Occipital lobe (tissue), 2 donors: ENCODE results near the gene CCDC15. TPM values are rescaled to one million over a fixed set of nuclear protein-coding genes. Genes with fewer than 3 reads are reported as not detected.
"Not testable (repeated sequence)": the region's sequence is repeated elsewhere in the genome, so short reads cannot be mapped to it uniquely, and the experiment has no call there.

Experiments used
- DNase-seq: peaks from one replicate; lab custom pipeline; 2025; lab: John Stamatoyannopoulos, UW
- total RNA-seq: library from RNA; depleted of rRNA; stranded (reverse); fragments of >200 nt; gene quantifications from one replicate; pipeline ENCODE4 v1.2.3, GENCODE V29; 2014

The CCDC15 gene
- total RNA-seq, 1 donor from 2014 or later = 2.5 TPM

- DNase-seq = no peak
Observed at GRCh38 chr11:125082040-125082439, 128.0 kb downstream of the CCDC15 start.

DNA sequence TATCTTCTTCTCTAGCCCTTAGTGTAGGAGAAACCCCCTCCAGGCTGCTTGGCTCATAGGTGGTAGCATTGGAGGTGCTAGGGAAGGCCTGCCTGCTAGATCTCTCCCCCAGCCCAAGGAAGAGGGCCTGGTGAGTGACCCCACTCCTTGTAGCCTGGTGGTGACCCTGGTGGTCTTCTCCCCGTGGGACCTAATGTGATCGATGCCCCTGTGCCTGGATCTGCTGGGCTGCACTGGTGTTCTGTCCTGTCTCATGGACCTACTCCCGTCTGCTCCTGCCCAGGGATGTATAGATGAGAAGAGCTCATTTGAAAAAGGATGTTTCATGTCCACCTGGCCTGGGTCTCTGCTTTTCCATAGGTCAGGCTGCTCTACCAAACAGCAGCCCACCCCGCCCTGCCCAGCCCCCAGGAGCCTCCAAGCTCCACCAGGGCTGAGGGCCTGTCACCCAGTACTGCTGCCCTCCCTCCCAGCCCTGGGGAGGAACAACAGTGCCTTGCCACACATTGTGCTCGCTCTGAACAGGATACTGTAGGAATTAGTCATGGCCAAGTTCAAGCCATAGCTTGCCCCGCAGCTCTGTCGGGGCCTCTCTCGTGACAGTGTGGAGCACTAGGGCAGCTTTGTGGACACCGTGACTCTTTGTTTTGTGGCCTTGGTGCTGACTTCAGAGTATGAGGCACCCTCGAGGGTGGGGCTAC, 128.8 kb downstream of the CCDC15 start:
- no peak for DNase-seq

DNA sequence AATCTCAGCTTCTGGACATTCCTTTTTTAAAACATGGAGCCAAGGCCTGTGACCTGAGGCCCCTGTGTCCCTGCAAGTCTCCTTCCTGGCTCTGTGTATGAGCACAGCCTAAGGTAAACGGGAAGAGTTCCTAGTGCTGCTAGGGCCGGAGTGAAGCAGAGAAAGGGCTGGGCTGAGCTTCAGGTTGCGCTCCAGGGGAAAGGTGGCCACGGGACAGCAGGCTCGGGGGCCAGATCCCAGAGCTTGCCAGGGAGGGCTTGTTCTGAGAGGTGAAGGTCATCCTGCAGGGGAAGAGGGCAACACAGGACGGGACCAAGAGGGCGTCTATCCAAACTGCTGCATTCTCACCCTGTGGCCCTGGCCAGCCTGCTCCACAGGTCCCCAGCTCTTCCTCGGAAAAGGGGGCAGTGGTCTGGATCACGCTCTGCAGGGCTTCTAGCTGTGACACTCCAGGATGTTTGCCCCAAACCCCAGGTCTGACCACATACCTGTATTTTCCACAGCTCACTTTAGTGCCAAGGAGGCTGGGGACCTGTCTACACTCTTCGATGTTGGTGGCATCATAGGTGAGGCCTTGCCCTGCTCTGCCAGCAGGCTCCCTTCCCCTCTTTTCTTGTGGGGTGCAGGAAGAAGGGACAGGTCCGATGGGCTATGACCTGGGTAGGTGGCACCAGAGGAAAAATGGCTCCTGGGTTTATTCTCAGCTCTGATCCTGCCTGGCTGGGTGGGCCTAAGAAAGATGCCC, 129.5 kb downstream of the CCDC15 start:
- no peak for DNase-seq

GRCh38 chr11:125084057-125084416, 130.0 kb downstream of the CCDC15 start:
- DNase-seq = no peak

DNA sequence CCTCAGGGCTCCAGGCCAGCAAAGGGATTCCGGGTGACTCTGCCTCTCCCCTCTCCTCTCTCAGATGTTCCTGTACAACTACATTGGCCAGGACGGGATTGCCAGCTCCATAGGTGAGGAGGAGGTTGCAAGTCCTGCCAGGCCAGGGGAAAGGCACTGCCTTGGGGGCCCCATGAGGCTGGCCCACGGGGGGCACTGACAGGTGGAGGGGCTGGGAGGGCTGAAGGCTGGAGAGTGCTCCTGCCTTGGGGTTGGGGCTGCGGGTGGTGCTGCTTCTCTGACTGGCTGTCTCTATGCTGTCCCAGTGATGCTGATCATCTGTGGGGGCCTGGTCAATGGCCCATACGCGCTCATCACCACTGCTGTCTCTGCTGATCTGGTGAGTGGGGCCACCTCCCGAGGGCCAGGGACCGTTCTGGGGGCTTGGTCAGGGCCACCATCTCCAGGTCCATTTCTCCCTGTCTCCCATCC, 130.8 kb downstream of the CCDC15 start:
- DNase-seq = no peak

GRCh38 chr11:125085301-125086081, 131.5 kb downstream of the CCDC15 start:
- DNase-seq = no peak

- DNase-seq = no peak
Observed at GRCh38 chr11:125086633-125087296, 132.8 kb downstream of the CCDC15 start.

GRCh38 chr11:125088123-125088522, 134.1 kb downstream of the CCDC15 start:
- no peak for DNase-seq

DNA sequence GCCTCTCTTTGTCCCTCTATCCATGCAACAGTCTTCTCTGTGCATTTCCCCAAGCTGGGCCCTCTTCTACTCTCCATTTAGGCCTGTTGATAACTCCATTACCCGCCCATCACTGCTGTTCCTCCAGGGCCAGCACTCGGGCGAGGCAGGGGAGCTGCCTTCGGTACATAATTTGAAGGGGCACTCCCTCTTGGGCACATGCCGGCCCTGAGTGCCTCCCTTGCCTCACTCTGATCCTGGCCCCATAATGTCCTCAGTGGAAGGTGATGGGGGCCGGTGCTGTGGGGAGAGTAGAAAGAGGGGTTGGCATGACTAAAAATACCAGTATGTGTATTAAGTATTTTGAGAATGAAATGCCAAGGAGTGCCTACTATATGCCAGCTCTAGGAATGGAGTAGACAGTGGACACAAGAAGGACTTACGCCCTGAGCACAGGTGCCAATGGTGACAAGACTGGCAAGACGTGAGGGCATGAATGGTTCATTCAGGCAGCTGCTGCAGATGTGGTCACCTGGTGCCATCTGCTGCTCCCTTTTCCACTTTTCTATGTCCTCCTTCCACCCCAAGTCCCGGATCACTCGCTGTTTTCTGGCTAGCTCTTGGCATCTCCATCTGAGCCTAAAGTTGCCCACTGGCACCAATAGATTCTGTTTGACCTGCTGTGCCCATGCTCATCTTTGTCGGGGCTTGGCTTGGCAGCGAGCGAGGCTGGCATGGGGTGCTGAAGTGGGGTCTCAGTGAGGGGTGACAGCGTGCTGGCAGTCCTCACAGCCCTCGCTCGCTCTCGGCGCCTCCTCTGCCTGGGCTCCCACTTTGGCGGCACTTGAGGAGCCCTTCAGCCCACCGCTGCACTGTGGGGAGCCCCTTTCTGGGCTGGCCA, 134.8 kb downstream of the CCDC15 start:
- DNase-seq = no peak

- not testable (repeated sequence) for DNase-seq
Observed at GRCh38 chr11:125089481-125089880, 135.5 kb downstream of the CCDC15 start.

DNA sequence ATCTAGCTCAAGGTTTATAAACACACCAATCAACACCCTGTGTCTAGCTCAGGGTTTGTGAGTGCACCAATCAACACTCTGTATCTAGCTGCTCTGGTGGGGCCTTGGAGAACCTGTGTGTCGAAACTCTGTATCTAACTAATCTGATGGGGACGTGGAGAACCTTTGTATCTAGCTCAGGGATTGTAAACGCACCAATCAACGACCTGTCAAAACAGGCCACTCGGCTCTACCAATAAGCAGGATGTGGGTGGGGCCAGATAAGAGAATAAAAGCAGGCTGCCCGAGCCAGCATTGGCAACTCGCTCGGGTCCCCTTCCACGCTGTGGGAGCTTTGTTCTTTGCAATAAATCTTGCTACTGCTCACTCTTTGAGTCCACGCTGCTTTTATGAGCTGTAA, 136.1 kb downstream of the CCDC15 start:
- DNase-seq = not testable (repeated sequence)

DNA sequence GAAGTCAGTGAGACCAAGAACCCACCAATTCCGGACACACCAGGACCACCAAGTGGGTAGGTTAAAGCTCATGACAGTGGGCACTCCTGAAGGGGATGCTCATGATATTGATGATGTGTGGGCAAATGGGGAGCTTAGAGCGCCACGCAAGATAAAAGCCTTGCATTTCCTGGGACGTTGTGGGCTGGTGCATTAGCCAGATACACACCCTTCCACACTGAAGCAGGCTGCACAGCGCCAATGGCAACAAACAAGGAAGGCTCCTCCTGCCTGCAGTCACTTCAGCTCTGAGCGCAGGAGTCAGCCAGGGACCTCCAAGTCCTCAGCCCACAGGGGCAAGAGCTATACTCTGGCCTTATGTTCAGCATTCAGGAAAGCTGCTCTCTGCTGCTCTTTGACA, 136.8 kb downstream of the CCDC15 start:
- DNase-seq = no peak

Other genes with a start within 250 kb of the CCDC15 start
- gene NRGN, start 214.3 kb upstream of the CCDC15 start, total RNA-seq = 2.7 TPM
- gene VSIG2, start 201.9 kb upstream of the CCDC15 start, total RNA-seq = not detected
- 3.7 TPM for gene ESAM, start 191.9 kb upstream of the CCDC15 start, total RNA-seq
- 18.9 TPM for gene MSANTD2, start 153.8 kb upstream of the CCDC15 start, total RNA-seq
- 4.2 TPM for gene ROBO3, start 88.8 kb upstream of the CCDC15 start, total RNA-seq
- gene ROBO4, start 56.3 kb upstream of the CCDC15 start, total RNA-seq = 3.6 TPM
- gene HEPN1, start 35.0 kb upstream of the CCDC15 start, total RNA-seq = not detected
- 12.6 TPM for gene HEPACAM, start 18.2 kb upstream of the CCDC15 start, total RNA-seq
- gene SLC37A2, start 109.1 kb downstream of the CCDC15 start, total RNA-seq = 3.4 TPM
- 23.9 TPM for gene TMEM218, start 157.4 kb downstream of the CCDC15 start, total RNA-seq
- gene PKNOX2, start 210.5 kb downstream of the CCDC15 start, total RNA-seq = 5.3 TPM